NCI-H510A treated with DMSO at 0.1 percent for 48 hours (cell line): ENCODE results near the gene RASA4B.

ENCODE experiments used
- DNase-seq: peaks from one replicate; lab custom pipeline; 2025; lab: John Stamatoyannopoulos, UW

Gene RASA4B

DNA sequence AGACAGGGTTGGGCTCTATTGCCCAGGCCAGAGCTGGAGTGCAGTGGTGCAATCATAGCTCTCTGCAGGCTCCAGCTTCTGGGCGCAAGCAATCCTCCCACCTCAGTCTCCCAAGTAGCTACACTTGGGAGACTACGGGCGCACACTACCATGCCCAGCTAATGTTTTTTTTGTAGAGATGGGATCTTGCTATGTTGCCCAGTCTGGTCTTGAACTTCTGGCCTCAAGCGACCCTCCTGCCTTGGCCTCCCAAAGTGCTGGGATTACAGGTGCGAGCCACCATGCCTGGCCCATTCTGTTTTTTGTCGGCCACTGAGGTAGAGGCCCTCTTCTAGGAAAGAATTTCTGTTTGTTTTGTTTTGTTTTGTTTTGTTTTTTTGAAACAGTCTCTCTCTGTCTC is 65.1 kb downstream of the RASA4B start:
- no peak for DNase-seq

DNA sequence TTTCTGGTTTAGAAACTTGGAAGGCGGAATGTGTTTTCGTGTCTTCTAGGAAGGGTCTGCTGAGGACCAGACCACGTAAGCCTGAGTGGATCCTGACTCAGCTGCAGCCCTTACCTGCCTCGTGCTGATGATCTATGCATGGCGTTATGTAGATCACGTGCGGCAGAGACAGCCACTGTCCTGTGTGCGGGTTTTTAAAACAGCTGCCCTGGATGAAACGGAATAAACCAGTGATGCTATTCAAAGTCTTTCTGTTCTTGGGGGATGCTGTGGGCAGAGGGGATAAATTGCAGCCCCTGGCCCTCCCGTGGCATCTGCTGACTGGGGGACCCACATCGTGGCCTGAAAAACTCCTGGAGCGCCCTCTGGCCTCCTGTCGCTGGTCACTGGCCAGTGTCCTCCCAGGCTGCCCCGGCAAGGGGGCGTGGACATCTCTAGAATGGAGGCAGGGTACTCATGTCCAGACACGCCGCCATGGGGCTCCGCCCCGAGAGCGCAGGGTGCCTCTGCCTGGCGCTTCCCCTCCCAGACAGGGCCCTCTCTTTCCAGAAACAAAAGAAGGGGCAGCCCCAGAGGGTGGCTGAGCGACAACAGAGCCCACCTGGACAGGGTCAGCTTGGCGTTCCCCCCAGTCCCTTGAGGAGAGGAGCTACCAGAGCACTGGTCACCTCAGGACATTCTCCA is 66.1 kb downstream of the RASA4B start:
- DNase-seq, result no peak

DNA sequence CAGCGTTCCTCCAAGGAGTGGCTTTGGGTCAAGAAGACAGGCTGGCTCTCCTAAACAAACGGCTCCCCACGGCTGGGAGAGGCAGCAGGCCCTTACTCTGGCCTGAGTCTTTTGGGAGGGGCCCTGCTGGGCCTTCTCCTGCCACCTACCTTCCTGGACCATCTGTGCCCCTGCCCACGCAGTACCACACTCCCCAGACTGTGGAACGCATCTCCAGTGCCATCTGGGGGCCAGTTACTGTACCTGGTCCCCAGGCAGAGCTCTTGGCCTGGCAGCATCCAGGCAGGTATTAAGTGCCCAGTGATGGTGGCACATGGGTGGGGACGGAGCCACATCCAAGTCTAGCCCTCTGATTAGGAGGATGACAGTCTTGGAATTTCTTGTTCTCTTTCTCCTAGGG is 67.3 kb downstream of the RASA4B start:
- no peak for DNase-seq

DNA sequence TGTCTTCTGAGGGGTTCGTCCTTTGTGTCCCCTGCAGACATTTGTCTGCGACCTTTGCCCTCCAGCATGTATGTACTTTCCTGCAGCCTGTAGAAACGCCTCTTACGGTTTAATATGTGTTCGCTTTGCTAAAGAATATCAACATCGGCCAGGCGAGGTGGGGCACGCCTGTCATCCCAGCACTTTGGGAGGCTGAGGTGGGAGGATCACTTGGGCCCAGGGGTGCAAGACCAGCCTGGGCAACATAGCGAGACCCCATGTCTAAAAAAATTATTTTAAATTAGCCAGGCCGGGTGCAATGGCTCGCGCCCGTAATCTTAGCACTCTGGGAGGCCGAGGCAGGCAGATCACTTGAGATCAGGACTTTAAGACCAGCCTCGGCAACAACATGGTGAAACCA is 68.4 kb downstream of the RASA4B start:
- no peak for DNase-seq

DNA sequence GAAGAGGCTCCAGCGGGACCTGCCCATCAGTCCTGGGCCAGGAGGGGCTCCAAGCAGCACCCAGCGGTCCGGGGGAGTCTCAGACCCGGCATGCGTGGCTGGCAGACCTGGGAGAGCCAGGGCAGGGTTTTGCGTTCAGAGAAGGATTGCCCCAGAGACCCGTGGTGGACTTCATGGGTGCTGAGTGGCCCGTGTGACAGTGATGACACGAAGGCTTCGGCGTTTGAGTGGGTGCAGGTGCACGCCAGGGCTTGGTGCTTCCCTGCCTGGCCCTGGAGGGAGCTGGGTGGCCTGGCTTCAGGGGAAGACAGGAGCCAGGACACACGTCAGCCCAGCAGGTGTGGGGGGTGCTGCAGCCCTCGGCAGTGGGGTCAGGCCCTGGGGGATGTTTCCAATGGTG is 70.3 kb downstream of the RASA4B start:
- no peak for DNase-seq

DNA sequence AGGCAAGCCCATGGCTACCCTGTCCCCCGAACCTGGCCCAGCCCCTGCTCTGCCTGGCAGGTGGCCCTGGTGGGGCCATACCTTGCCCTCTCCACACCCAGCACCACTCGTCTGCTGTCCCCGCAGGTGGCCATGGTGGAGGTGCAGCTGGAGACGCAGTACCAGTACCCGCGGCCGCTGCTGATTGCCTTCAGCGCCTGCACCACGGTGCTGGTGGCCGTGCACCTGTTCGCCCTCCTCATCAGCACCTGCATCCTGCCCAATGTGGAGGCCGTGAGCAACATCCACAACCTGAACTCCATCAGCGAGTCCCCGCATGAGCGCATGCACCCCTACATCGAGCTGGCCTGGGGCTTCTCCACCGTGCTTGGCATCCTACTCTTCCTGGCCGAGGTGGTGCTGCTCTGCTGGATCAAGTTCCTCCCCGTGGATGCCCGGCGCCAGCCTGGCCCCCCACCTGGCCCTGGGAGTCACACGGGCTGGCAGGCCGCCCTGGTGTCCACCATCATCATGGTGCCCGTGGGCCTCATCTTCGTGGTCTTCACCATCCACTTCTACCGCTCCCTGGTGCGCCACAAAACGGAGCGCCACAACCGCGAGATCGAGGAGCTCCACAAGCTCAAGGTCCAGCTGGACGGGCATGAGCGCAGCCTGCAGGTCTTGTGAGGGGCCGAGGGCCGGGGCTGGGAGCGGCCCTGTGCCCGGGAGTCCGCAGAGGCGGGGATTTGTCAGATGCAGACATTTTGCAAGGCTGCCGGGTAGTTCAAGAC is 71.0 kb downstream of the RASA4B start:
- DNase-seq, result no peak

DNA sequence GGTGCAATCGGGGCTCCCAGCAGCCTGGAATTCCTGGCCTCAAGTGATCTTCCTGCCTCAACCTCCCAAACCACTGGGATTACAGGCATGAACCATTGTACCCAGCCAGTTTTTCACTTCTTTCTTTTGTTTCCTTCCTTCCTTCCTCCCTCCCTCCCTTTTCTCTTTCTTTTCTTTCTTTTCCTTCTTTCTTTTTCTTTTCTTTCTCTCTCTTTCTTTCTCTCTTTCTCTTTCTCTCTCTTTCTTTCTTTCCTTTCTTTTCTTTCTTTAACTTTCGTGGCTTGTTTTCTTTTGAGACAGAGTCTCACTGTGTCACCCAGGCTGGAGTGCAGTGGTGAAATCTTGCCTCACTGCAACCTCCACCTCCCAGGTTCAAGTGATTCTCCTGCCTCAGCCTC is 71.9 kb downstream of the RASA4B start:
- no peak for DNase-seq

DNA sequence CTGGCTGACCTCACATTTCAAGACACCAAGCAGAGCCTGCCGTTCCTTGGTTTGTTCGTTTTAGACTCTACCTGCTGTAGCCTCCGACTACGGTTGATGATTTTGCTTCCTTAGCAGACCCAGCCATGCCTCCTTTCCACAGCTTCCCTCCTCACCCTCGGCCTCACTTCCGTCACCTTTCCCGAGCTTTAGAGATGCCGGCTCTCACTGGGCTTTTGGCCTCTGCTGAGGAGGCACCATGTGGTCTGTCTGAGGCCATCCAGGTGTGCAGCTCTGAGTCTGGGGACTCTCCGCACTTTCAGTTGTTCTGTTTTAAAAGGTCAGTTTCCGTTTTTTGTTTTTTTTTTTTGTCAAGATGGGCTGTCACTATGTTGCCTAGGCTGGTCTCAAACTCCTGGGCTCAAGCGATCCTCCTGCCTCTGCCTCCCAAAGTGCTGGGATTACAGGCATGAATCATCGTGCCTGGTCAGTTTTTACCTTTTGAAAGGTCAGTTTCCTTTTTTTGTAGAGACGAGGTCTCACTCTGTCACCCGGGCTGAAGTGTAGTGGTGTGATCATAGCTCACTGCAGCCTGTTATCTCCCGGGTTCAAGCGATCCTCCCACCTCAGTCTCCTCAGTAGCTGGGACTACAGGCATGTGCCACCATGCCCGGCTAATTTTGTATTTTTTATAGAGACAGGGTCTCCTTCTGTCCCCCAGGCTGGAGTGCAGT is 72.5 kb downstream of the RASA4B start:
- DNase-seq, result no peak

DNA sequence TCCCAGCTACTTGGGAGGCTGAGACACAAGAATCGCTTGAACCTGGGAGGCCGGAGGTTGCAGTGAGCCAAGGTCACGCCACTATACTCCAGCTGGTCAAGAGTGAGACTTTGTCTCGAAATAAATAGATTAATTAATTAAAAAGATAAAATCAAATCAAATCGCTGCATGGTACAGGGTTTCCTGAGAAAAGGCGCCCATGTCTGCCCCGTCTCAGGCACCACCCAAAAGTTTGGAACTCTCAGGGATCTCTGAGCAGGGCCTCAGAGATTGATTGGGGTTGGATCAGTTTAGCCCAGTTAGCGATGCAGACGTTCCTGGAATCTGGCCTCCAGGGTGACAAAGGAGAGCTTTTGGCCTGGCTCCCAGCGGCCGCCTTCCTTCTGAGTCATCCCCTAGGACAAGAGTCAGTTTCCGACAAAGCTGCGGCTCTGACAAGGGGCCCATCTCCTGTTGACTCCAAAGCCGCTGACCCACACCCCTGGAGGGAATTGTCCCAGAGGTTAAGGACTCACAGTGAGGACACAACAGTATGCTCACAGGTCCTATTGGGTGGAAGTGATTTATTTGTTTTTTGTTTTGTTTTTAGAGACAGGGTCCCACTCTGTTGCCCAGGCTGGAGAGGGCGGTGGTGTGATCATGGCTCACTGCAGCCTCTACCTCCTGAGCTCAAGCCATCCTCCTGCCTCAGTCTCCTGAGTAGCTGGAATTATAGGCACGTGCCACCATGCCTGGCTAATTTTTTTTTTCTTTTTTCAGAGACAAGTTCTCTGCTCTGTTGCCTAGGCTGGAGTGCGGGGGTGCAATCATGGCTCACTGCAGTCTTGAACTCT is 77.4 kb downstream of the RASA4B start:
- DNase-seq, result no peak

DNA sequence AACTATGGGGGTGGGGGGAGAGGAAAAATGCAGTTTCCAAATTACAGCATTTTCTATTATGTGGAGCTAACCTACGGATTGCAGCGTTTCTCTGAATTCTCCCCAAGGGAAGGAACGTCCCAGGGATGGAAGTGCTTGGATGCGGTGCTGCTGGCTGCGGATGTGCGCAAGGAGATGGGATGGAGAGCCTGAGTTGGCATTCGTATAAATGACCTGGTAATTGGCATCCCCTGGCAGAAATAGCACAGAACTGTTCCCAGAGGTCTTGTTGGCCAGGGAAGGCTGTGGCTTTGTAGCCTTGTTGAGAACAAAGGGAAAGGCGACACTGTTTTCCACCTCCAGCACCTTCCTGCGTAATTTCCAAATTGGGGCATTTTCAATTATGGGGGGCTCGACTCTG is 81.5 kb downstream of the RASA4B start:
- DNase-seq, result no peak

DNA sequence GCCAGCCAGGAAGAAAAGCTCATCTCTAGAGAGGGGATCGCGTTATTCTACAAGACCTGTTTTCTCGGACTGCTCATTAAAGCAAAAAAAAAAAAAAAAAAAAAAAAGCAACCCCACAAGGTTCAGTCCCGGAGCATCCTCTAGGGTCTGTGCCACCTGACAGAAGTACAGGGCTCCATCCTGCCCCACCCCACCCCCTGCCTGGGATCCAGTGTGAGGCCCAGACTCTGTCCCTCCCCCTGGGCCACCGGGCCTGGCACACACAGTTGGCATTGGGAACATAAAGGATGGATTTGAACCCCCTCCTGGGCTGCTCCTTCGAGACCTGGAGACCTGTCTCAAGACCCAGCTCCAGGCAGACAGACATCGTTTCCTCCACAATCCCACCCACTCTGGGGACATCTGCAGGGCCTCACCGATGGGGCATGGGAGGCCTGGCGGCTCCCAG is 83.5 kb downstream of the RASA4B start:
- DNase-seq, result no peak

DNA sequence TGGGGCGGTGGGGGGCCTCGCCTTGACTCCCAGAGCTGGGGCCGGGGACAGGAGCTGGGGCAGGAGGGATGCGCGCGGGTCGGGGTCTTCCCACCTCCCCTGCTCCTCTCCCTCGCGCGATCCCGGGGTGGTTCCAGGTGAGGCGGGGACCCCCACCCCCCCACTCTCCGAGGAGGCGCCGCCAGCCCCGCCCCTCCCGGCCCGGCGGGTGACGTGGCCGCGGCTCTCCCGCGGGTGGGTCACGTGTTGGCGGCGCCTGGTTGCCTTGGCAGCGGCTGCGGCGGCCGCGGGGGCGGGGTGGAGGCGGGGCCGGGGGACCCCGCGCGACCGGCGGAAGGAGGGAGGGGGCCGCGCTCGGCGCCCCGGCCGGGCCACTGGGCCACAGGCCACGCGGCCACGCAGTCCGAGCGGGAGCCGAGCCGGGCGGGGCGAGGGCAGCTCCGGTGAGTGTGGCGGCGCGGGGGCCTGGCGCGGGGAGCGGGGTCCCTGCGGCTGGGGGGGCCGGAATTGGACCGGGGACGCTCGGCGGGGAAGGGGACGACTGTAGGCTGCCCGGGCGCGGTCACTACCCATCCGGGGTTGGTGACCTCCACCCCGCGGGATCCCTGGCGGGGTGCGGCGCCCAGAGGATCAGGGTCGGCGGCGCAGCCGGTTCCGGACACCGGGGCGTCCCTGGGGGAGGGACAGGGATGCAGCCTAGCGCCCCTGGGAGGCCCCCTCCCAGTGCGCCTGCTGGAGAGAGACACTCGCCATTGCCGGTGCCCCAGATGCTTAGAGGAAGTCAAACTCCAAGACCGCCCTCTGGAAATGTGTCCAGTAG is 84.1 kb downstream of the RASA4B start, which contains the start of gene ORAI2:
TSS of gene ORAI2 (plus strand) at position 357 of the 820 bp plus-strand sequence. CDS start 5,382 bp downstream, outside the sequence.
- peak; percentile 20 for DNase-seq
